K562 (cell line): ENCODE measurements around the gene BAZ2A.

ENCODE experiments used
- ATF3 ChIP-seq, 2 experiments: fragments of 450-650 bp in 1 of 2; sonication (generic) in 1 of 2; formaldehyde crosslinking in 1 of 2; IDR thresholded peaks in 1 of 2; conservative IDR thresholded peaks in 1 of 2; 2 replicates each; pipeline versions ENCODE4 v1.6.1 to v1.8.1; 2016 to 2023; ENCODE audit warnings: mild to moderate bottlenecking in 2 of 2, moderate library complexity in 2 of 2, inconsistent platforms in 1 of 2, missing genetic modification reagents in 1 of 2
- GABPA ChIP-seq: fragments of 200-800 bp; sonication (Bioruptor generic); conservative IDR thresholded peaks from 2 replicates; pipeline ENCODE4 v1.6.1; 2016; ENCODE audit warnings: low read depth, missing genetic modification characterization, missing compliant biosample characterization
- POLR2A ChIP-seq: fragments of 450-650 bp; conservative IDR thresholded peaks from 2 replicates; pipeline ENCODE4 v1.6.1; 2016
- RFX5 ChIP-seq: IDR thresholded peaks from 2 replicates; pipeline ENCODE4 v1.6.1; 2011; ENCODE audit warnings: low read depth, mild to moderate bottlenecking, improper control_type of control experiment, low read length

GRCh38 chr12:56600753-56601152, 29.4 kb downstream of the BAZ2A start:
- TF ChIP-seq RFX5: no peak
- TF ChIP-seq ATF3 (IDR thresholded peaks at IDR 0.05): no peak
- no peak for TF ChIP-seq ATF3 (CRISPR knock-in tag; conservative IDR thresholded peaks at IDR 0.05)
- no peak for TF ChIP-seq POLR2A
- no peak for TF ChIP-seq GABPA
